ENCODE measurements around the gene NUP58. TPM values are rescaled to one million over a fixed set of nuclear protein-coding genes. Genes with fewer than 3 reads are reported as not detected.
A peak's percentile ranks its signal among the peaks of the same experiment; 100 is the strongest.

NUP58 gene
- total RNA-seq, 1 experiment from 2014 or later = 46.1 TPM

- peaks cover 7% of the 10 kb centered on the region; the same call in 1 of the 2 replicates for H4K20me1 ChIP-seq (ENCODE audit: low read length)
- H2AFZ ChIP-seq (ENCODE audit: low read length) = no peak overlapping the region
- ChIA-PET CTCF (no interaction called here), POLR2A (ENCODE audit: unreplicated experiment) (no interaction called here)
- no peaks in the 10 kb centered on the region for H3F3A ChIP-seq (ENCODE audit: low read length, unreplicated experiment)
- no peak overlapping the region for H3K4me3 ChIP-seq (ENCODE audit: low read length)
- DNase-seq = peak; percentile 70
- H3K9me3 ChIP-seq (ENCODE audit: low read length) = no peaks in the 10 kb centered on the region
- intact Hi-C loops (cut with micrococcal nuclease) = no loop called here
- H3K9ac ChIP-seq (ENCODE audit: low read length) = no peak overlapping the region
- BruUV-seq (replicated peaks) = no TSS peak
- no peak overlapping the region for H3K27ac ChIP-seq (ENCODE audit: low read length)
- TF ChIP-seq, protein P1, sequence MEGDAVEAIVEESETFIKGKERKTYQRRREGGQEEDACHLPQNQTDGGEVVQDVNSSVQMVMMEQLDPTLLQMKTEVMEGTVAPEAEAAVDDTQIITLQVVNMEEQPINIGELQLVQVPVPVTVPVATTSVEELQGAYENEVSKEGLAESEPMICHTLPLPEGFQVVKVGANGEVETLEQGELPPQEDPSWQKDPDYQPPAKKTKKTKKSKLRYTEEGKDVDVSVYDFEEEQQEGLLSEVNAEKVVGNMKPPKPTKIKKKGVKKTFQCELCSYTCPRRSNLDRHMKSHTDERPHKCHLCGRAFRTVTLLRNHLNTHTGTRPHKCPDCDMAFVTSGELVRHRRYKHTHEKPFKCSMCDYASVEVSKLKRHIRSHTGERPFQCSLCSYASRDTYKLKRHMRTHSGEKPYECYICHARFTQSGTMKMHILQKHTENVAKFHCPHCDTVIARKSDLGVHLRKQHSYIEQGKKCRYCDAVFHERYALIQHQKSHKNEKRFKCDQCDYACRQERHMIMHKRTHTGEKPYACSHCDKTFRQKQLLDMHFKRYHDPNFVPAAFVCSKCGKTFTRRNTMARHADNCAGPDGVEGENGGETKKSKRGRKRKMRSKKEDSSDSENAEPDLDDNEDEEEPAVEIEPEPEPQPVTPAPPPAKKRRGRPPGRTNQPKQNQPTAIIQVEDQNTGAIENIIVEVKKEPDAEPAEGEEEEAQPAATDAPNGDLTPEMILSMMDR (conservative IDR thresholded peaks at IDR 0.05; ENCODE audit: low read depth, low read length) = 0 out of 2 replicates have a peak, but pooled peaks have one; percentile 7
- TF ChIP-seq EZH2 (IDR thresholded peaks at IDR 0.05; ENCODE audit: low read length, unreplicated experiment) = no peak
- H3K9me2 ChIP-seq (replicated peaks; ENCODE audit: low read length) = no peaks in the 10 kb centered on the region
- H3K4me1 ChIP-seq (ENCODE audit: insufficient read depth, low read length) = peaks cover 9% of the 10 kb centered on the region
- 0 out of 2 replicates have a peak overlapping the region, but pooled peaks have one; percentile 14 for H3K4me2 ChIP-seq (ENCODE audit: low read length)
- H3K79me2 ChIP-seq (ENCODE audit: low read length) = peaks cover 36% of the 10 kb centered on the region
- ATAC-seq = peak; percentile 95
- H3K27me3 ChIP-seq (ENCODE audit: low read length) = no peaks in the 10 kb centered on the region
- peaks cover 11% of the 10 kb centered on the region for H3K36me3 ChIP-seq (ENCODE audit: low read depth, low read length)
Measured at GRCh38 chr13:25276748-25277147, 24.7 kb upstream of the NUP58 start.

DNA sequence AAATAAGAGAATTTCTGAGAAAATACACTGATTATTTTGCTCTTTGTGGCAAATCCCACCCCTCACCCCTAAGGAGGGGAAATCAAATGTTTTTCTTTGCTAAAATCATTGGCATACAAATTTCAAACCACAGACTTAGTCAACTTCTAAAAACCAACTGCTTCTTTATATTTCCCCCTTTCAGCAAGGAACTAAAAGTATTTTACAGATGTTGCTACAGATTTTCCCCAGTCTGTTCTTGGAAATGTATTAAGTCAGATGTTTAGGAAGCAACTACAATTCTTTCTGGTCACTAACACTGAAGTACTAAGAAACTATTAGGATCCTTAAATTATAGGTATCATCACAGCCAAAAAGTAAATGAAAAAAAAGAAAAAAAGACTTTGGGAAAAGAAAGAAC, 21.0 kb upstream of the NUP58 start:
- CTCF ChIA-PET = no interaction called here
- Histone ChIP-seq H3K4me3 (ENCODE audit: low read length) (no peak overlapping the region), H3K9me3 (ENCODE audit: low read length) (no peaks in the 10 kb centered on the region), H3K27me3 (ENCODE audit: low read length) (no peaks in the 10 kb centered on the region), H3K27ac (ENCODE audit: low read length) (no peak overlapping the region), H3K4me1 (ENCODE audit: insufficient read depth, low read length) (peaks cover 9% of the 10 kb centered on the region), H3K9ac (ENCODE audit: low read length) (no peak overlapping the region), H3K4me2 (ENCODE audit: low read length) (no peak overlapping the region), H2AFZ (ENCODE audit: low read length) (no peak overlapping the region), H3K79me2 (ENCODE audit: low read length) (peaks cover 69% of the 10 kb centered on the region), H3F3A (ENCODE audit: low read length, unreplicated experiment) (no peaks in the 10 kb centered on the region), H3K9me2 (replicated peaks; ENCODE audit: low read length) (no peaks in the 10 kb centered on the region), H4K20me1 (ENCODE audit: low read length) (peaks cover 7% of the 10 kb centered on the region; the same call in 1 of the 2 replicates), H3K36me3 (ENCODE audit: low read depth, low read length) (no peaks in the 10 kb centered on the region)
- ATAC-seq (no peak), DNase-seq (no peak)
- intact Hi-C loops (cut with micrococcal nuclease) = no loop called here
- POLR2A ChIA-PET (ENCODE audit: unreplicated experiment) = no interaction called here
- BruUV-seq (replicated peaks) = no TSS peak
- TF ChIP-seq EZH2 (IDR thresholded peaks at IDR 0.05; ENCODE audit: low read length, unreplicated experiment) (no peak), EZH2phosphoT487 (IDR thresholded peaks at IDR 0.05; ENCODE audit: borderline replicate concordance, low read length) (no peak)
- TF ChIP-seq, protein P1 (conservative IDR thresholded peaks at IDR 0.05; ENCODE audit: low read depth, low read length) = no peak

- ATAC-seq (no peak), DNase-seq (no peak)
- no peaks in the 10 kb centered on the region for H3K9me2 ChIP-seq (replicated peaks; ENCODE audit: low read length)
- peaks cover 6% of the 10 kb centered on the region; the same call in 1 of the 2 replicates for H4K20me1 ChIP-seq (ENCODE audit: low read length)
- no TSS peak for BruUV-seq (replicated peaks)
- peaks cover 73% of the 10 kb centered on the region for H3K79me2 ChIP-seq (ENCODE audit: low read length)
- no peak overlapping the region for H3K4me3 ChIP-seq (ENCODE audit: low read length)
- no peak overlapping the region for H3K27ac ChIP-seq (ENCODE audit: low read length)
- no peak overlapping the region for H2AFZ ChIP-seq (ENCODE audit: low read length)
- POLR2A ChIA-PET (ENCODE audit: unreplicated experiment) = no interaction called here
- intact Hi-C loops (cut with micrococcal nuclease) = no loop called here
- TF ChIP-seq EZH2 (IDR thresholded peaks at IDR 0.05; ENCODE audit: low read length, unreplicated experiment) (no peak), EZH2phosphoT487 (IDR thresholded peaks at IDR 0.05; ENCODE audit: borderline replicate concordance, low read length) (no peak)
- TF ChIP-seq, protein P1 (conservative IDR thresholded peaks at IDR 0.05; ENCODE audit: low read depth, low read length) = no peak
- H3K4me1 ChIP-seq (ENCODE audit: insufficient read depth, low read length) = peaks cover 13% of the 10 kb centered on the region
- no peak overlapping the region for H3K4me2 ChIP-seq (ENCODE audit: low read length)
- CTCF ChIA-PET = interaction anchor here (0.5 kb wide), 1 partner anchor 1926 kb away, joined by 4 read pairs; no protein-coding TSS in a partner anchor
- H3K9me3 ChIP-seq (ENCODE audit: low read length) = no peaks in the 10 kb centered on the region
- H3K9ac ChIP-seq (ENCODE audit: low read length) = no peak overlapping the region
- no peaks in the 10 kb centered on the region for H3F3A ChIP-seq (ENCODE audit: low read length, unreplicated experiment)
- no peaks in the 10 kb centered on the region for H3K27me3 ChIP-seq (ENCODE audit: low read length)
- H3K36me3 ChIP-seq (ENCODE audit: low read depth, low read length) = no peaks in the 10 kb centered on the region
Measured at GRCh38 chr13:25281193-25281934, 20.1 kb upstream of the NUP58 start.
